ENCODE measurements around the gene EVI2B. TPM values are rescaled to one million over a fixed set of nuclear protein-coding genes. Genes with fewer than 3 reads are reported as not detected.

EVI2B gene
- total RNA-seq, 1 donor from 2014 or later, result not detected

DNA sequence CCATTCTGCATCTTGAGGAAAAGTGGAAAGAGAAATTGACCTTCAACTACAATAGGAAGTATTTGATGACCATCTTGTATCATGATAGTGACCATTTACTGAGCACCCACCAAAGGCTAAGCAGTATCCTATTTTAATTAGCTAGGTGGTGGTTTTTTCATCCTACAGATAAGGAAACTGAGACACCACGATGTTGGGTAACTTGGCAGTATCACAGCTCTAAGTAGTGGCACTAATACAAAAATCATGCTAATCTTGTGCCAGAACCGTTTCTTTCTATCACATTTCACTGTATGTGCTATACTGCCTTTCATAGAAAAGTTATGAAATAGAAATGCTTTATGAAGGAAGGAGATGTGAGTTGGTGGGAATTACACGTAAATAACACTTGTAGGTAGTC is 2.3 kb downstream of the EVI2B start:
- Mint-ChIP-seq H3K36me3 (ENCODE audit: unreplicated experiment) (no peaks in the 10 kb centered on the region), H3K27ac (ENCODE audit: unreplicated experiment) (no peak overlapping the region), H3K4me3 (ENCODE audit: unreplicated experiment) (no peak overlapping the region), H3K27me3 (ENCODE audit: unreplicated experiment) (no peaks in the 10 kb centered on the region), H3K4me1 (ENCODE audit: low read depth, unreplicated experiment) (no peaks in the 10 kb centered on the region), H3K9me3 (ENCODE audit: unreplicated experiment) (no peaks in the 10 kb centered on the region)
- no peak for DNase-seq
- TF ChIP-seq, protein P1, sequence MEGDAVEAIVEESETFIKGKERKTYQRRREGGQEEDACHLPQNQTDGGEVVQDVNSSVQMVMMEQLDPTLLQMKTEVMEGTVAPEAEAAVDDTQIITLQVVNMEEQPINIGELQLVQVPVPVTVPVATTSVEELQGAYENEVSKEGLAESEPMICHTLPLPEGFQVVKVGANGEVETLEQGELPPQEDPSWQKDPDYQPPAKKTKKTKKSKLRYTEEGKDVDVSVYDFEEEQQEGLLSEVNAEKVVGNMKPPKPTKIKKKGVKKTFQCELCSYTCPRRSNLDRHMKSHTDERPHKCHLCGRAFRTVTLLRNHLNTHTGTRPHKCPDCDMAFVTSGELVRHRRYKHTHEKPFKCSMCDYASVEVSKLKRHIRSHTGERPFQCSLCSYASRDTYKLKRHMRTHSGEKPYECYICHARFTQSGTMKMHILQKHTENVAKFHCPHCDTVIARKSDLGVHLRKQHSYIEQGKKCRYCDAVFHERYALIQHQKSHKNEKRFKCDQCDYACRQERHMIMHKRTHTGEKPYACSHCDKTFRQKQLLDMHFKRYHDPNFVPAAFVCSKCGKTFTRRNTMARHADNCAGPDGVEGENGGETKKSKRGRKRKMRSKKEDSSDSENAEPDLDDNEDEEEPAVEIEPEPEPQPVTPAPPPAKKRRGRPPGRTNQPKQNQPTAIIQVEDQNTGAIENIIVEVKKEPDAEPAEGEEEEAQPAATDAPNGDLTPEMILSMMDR (IDR thresholded peaks at IDR 0.05; ENCODE audit: partially characterized antibody, unreplicated experiment), result no peak

DNA sequence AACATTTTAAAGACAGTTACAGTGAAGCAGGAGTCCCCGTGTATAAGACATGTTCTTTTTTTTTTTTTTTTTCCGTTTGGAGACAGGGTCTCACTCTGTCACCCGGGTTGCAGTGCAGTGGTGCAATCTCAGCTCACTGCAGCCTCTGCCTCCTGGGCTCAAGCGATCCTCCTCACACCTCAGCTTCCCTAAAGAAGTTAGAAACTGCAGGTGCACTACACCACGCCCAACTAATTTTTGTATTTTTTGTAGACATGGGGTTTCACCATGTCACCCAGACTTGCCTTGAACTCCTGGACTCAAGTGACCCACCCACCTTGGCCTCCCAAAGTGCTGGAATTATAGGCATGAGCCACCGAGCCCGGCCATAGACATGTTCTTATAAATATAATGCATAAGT is 3.0 kb downstream of the EVI2B start:
- DNase-seq, result no peak
- Mint-ChIP-seq H3K36me3 (ENCODE audit: unreplicated experiment) (no peaks in the 10 kb centered on the region), H3K9me3 (ENCODE audit: unreplicated experiment) (no peaks in the 10 kb centered on the region), H3K4me3 (ENCODE audit: unreplicated experiment) (no peak overlapping the region), H3K27ac (ENCODE audit: unreplicated experiment) (no peak overlapping the region), H3K27me3 (ENCODE audit: unreplicated experiment) (no peaks in the 10 kb centered on the region), H3K4me1 (ENCODE audit: low read depth, unreplicated experiment) (peaks cover 2% of the 10 kb centered on the region)
- TF ChIP-seq, protein P1 (IDR thresholded peaks at IDR 0.05; ENCODE audit: partially characterized antibody, unreplicated experiment), result no peak

DNA sequence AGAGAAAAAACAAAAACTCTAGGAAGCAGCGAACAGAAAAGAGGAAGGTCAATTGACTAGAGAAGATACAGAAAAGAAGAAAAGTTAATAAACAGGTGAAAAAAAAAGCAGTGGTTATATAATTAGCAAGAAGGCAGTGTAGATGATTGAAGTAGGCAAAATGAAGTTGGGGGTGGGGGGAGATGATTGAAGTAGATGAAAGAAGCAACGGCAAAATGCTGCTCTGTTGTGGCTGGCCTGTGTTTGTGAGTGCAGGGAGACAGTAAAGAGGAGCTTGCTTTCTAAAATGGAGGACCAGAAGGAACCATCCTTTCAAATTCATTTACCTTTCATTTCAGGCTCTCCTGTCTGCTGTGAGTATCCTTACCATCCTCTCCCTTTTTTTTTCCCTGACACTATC is 3.6 kb downstream of the EVI2B start:
- TF ChIP-seq, protein P1 (IDR thresholded peaks at IDR 0.05; ENCODE audit: partially characterized antibody, unreplicated experiment), result no peak
- no peak for DNase-seq
- Mint-ChIP-seq H3K9me3 (ENCODE audit: unreplicated experiment) (no peaks in the 10 kb centered on the region), H3K36me3 (ENCODE audit: unreplicated experiment) (no peaks in the 10 kb centered on the region), H3K27me3 (ENCODE audit: unreplicated experiment) (no peaks in the 10 kb centered on the region), H3K4me3 (ENCODE audit: unreplicated experiment) (no peak overlapping the region), H3K27ac (ENCODE audit: unreplicated experiment) (no peak overlapping the region), H3K4me1 (ENCODE audit: low read depth, unreplicated experiment) (peaks cover 4% of the 10 kb centered on the region)

DNA sequence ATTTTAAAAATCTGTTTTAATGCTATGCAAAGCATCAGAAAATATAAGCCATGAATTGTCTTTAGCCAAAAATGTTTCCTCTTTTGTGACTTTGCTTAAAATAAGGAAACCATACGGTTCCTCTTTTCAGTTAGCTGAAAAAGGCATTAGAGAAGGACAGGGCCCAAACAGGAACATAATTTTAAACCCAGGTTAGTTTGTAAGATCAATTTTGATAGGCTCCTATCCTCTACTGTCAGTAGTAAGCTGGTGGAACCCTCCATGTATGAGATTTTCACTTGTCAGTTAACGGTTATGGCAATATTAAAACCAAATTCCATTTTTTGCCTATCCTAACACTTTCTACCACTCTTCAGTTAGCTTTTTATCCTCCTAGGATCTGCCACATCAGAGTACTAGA is 4.3 kb downstream of the EVI2B start:
- Mint-ChIP-seq H3K27me3 (ENCODE audit: unreplicated experiment) (no peaks in the 10 kb centered on the region), H3K4me3 (ENCODE audit: unreplicated experiment) (no peak overlapping the region)
- TF ChIP-seq, protein P1 (IDR thresholded peaks at IDR 0.05; ENCODE audit: partially characterized antibody, unreplicated experiment), result no peak

DNA sequence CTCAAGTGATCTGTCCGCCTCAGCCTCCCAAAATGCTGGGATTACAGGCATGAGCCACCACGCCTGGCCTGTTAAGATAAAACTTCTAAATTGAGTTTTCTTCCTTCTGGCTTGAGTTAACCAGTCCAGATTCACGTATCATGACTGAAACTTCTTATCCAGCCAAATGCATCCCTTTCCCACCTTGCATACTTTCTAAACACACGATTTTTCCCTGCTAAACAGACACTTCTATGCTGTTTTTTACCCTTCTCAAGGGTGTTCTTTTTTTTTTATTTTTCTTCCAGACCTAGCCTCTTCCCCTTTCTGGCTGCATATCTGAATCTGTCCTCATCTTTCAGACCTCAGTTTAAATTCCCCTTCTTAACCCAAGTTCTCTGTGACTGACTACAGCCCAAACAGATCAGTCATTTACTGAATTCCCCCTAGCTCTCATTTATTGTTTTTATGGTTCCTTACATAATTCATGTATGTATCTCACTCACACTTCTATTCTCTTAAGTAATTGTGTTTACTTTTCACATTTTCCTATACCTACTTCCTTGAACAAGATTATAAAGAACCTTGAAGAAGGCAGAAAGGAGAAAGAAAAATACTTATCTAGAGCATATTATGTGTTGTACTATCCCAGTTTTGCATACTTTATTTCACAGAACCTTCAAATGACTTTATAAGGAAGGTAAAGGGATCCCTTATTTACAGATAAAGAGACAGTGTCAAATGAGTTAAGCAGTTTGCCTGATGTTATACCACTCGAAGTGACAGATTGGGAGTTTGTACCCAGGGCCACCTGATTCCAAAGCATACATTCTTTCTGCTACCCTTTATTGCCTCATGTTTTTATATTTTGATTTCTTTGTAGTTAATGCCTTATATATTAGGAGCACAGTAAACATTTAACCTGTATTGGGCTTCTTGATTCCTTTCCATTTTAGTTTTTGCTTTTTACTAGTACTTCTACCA is 5.2 kb downstream of the EVI2B start:
- peaks cover 2% of the 10 kb centered on the region for H3K9me3 Mint-ChIP-seq (ENCODE audit: unreplicated experiment)
- no peaks in the 10 kb centered on the region for H3K36me3 Mint-ChIP-seq (ENCODE audit: unreplicated experiment)
- H3K4me3 Mint-ChIP-seq (ENCODE audit: unreplicated experiment), result no peak overlapping the region
- H3K27ac Mint-ChIP-seq (ENCODE audit: unreplicated experiment), result no peak overlapping the region
- peaks cover 4% of the 10 kb centered on the region for H3K4me1 Mint-ChIP-seq (ENCODE audit: low read depth, unreplicated experiment)
- no peak for DNase-seq
- TF ChIP-seq, protein P1 (IDR thresholded peaks at IDR 0.05; ENCODE audit: partially characterized antibody, unreplicated experiment), result no peak
- no peaks in the 10 kb centered on the region for H3K27me3 Mint-ChIP-seq (ENCODE audit: unreplicated experiment)

More for the DNA sequence above, 4.3 kb downstream of the EVI2B start:
- no peaks in the 10 kb centered on the region for H3K36me3 Mint-ChIP-seq (ENCODE audit: unreplicated experiment)
- DNase-seq, result no peak
- H3K4me1 Mint-ChIP-seq (ENCODE audit: low read depth, unreplicated experiment), result peaks cover 4% of the 10 kb centered on the region
- no peaks in the 10 kb centered on the region for H3K9me3 Mint-ChIP-seq (ENCODE audit: unreplicated experiment)
- no peak overlapping the region for H3K27ac Mint-ChIP-seq (ENCODE audit: unreplicated experiment)

All from glutamatergic neuron (in vitro differentiated cells).